ENCODE data around the gene EXD3. TPM values are rescaled to one million over a fixed set of nuclear protein-coding genes. Genes with fewer than 3 reads are reported as not detected.
"Not testable (repeated sequence)": the region's sequence is repeated elsewhere in the genome, so short reads cannot be mapped to it uniquely, and the experiment has no call there.

The EXD3 gene
- total RNA-seq, 2 donors from 2014 or later: 7.9 to 14.8 TPM

- DNase-seq (ENCODE audit: low spot score in 2 of 2): no peak
- no peak for ATAC-seq
- no peaks in the 10 kb centered on the region for H3K36me3 Mint-ChIP-seq
- no peaks in the 10 kb centered on the region for H3K9me3 Mint-ChIP-seq
- H3K27ac Mint-ChIP-seq: no peak overlapping the region
Measured at GRCh38 chr9:137339045-137339907, 83.7 kb downstream of the EXD3 start.

- ATAC-seq: no peak
- DNase-seq (ENCODE audit: low spot score in 2 of 2): no peak
- H3K36me3 Mint-ChIP-seq: no peaks in the 10 kb centered on the region
- no peak overlapping the region for H3K27ac Mint-ChIP-seq
- H3K9me3 Mint-ChIP-seq: no peaks in the 10 kb centered on the region
Measured at GRCh38 chr9:137336735-137337134, 86.2 kb downstream of the EXD3 start.

GRCh38 chr9:137333016-137333671, 89.8 kb downstream of the EXD3 start:
- Mint-ChIP-seq H3K27ac (peak overlapping the region in 1 of 2 donors; percentile 62), H3K9me3 (peaks cover 3 to 11% of the 10 kb centered on the region in 2 donors), H3K36me3 (peaks cover 0 to 4% of the 10 kb centered on the region in 2 donors)
- DNase-seq (ENCODE audit: low spot score in 2 of 2) (no peak), ATAC-seq (no peak)

- DNase-seq (ENCODE audit: low spot score in 2 of 2) (no peak), ATAC-seq (no peak)
- peaks cover 0 to 15% of the 10 kb centered on the region in 2 donors for H3K36me3 Mint-ChIP-seq
- H3K9me3 Mint-ChIP-seq: peaks cover 12 to 22% of the 10 kb centered on the region in 2 donors
- H3K27ac Mint-ChIP-seq: no peak overlapping the region
Measured at GRCh38 chr9:137331929-137332328, 91.0 kb downstream of the EXD3 start.

- peaks cover 0 to 20% of the 10 kb centered on the region in 2 donors for H3K36me3 Mint-ChIP-seq
- H3K9me3 Mint-ChIP-seq: peaks cover 12 to 26% of the 10 kb centered on the region in 2 donors
- ATAC-seq (no peak), DNase-seq (ENCODE audit: low spot score in 2 of 2) (no peak)
- no peak overlapping the region for H3K27ac Mint-ChIP-seq
Measured at GRCh38 chr9:137330689-137331088, 92.3 kb downstream of the EXD3 start.

- Mint-ChIP-seq H3K36me3 (peaks cover 0 to 20% of the 10 kb centered on the region in 2 donors), H3K9me3 (peaks cover 12 to 26% of the 10 kb centered on the region in 2 donors)
- H3K27ac Mint-ChIP-seq; DNase-seq (ENCODE audit: low spot score in 2 of 2); ATAC-seq: not testable (repeated sequence)
Measured at GRCh38 chr9:137329590-137329989, 93.4 kb downstream of the EXD3 start.

GRCh38 chr9:137327641-137328550, 95.1 kb downstream of the EXD3 start:
- DNase-seq (ENCODE audit: low spot score in 2 of 2): not testable (repeated sequence)
- Mint-ChIP-seq H3K27ac (peak overlapping the region in 1 of 2 donors; percentile 98), H3K9me3 (peaks cover 12 to 26% of the 10 kb centered on the region in 2 donors), H3K36me3 (peaks cover 0 to 20% of the 10 kb centered on the region in 2 donors)
- ATAC-seq: peak in 1 of 2 donors; percentile 18

- ATAC-seq (peak; percentile 78 to 80), DNase-seq (ENCODE audit: low spot score in 2 of 2) (no peak)
- Mint-ChIP-seq H3K27ac (peak overlapping the region in 1 of 2 donors; percentile 66), H3K36me3 (peaks cover 0 to 20% of the 10 kb centered on the region in 2 donors), H3K9me3 (peaks cover 12 to 26% of the 10 kb centered on the region in 2 donors)
Measured at GRCh38 chr9:137326445-137327065, 96.4 kb downstream of the EXD3 start.

GRCh38 chr9:137325799-137326198, 97.2 kb downstream of the EXD3 start:
- Mint-ChIP-seq H3K36me3 (peaks cover 0 to 20% of the 10 kb centered on the region in 2 donors), H3K27ac (no peak overlapping the region), H3K9me3 (peaks cover 12 to 26% of the 10 kb centered on the region in 2 donors)

GRCh38 chr9:137325124-137325523, 97.8 kb downstream of the EXD3 start:
- Mint-ChIP-seq H3K36me3 (peaks cover 0 to 20% of the 10 kb centered on the region in 2 donors), H3K27ac (no peak overlapping the region), H3K9me3 (peaks cover 12 to 21% of the 10 kb centered on the region in 2 donors)
- ATAC-seq: no peak
- no peak for DNase-seq (ENCODE audit: low spot score in 2 of 2)

More at GRCh38 chr9:137325799-137326198, 97.2 kb downstream of the EXD3 start:
- DNase-seq (ENCODE audit: low spot score in 2 of 2): no peak
- ATAC-seq: no peak

GRCh38 chr9:137323531-137324331, 99.2 kb downstream of the EXD3 start:
- DNase-seq (ENCODE audit: low spot score in 2 of 2) (no peak), ATAC-seq (no peak)
- Mint-ChIP-seq H3K9me3 (peaks cover 12 to 18% of the 10 kb centered on the region in 2 donors), H3K27ac (no peak overlapping the region), H3K36me3 (peaks cover 0 to 20% of the 10 kb centered on the region in 2 donors)

GRCh38 chr9:137321726-137322361, 101.1 kb downstream of the EXD3 start:
- no peak for DNase-seq (ENCODE audit: low spot score in 2 of 2)
- H3K9me3 Mint-ChIP-seq: peaks cover 0 to 3% of the 10 kb centered on the region in 2 donors
- ATAC-seq: no peak
- H3K27ac Mint-ChIP-seq: no peak overlapping the region
- peaks cover 0 to 4% of the 10 kb centered on the region in 2 donors for H3K36me3 Mint-ChIP-seq

- Mint-ChIP-seq H3K36me3 (no peaks in the 10 kb centered on the region), H3K27ac (no peak overlapping the region), H3K9me3 (no peaks in the 10 kb centered on the region)
- DNase-seq (ENCODE audit: low spot score in 2 of 2) (peak in 1 of 2 donors; percentile 55), ATAC-seq (peak in 1 of 2 donors; percentile 40)
Measured at GRCh38 chr9:137320555-137321384, 102.2 kb downstream of the EXD3 start.

Data from activated naive CD4-positive, alpha-beta T cell treated with anti-CD3 and anti-CD28 coated beads, Interleukin-2, amount 50 U/mL, for 72 hours (primary cell).